H1 (cell line): Measurements from ENCODE around the gene C2CD4C. TPM values are rescaled to one million over a fixed set of nuclear protein-coding genes. Genes with fewer than 3 reads are reported as not detected.

ENCODE experiments used
- CTCF ChIA-PET: fragments of 300-600 bp; sonication (Branson Sonifier 250); formaldehyde crosslinking; loops from one replicate; lab custom pipeline; 2021; ENCODE audit not compliant: partially characterized antibody; lab: Charles Lee
- POLR2A ChIA-PET: fragments of 300-600 bp; sonication (Branson Sonifier 250); formaldehyde crosslinking; loops from one replicate; lab custom pipeline; 2021; ENCODE audit warnings: inconsistent platforms; ENCODE audit not compliant: partially characterized antibody; lab: Charles Lee
- DNase-seq, 2 experiments: peaks; one replicate each; pipeline versions ENCODE4 v3.0.0 to v3.0.0-alpha.2; 2010 to 2022; ENCODE audit warnings: low spot score in 2 of 2, low read depth in 1 of 2, mixed read lengths in 1 of 2
- FAIRE-seq: peaks from 2 replicates; lab custom pipeline; 2011; peaks lifted over from hg19 to GRCh38; lab: Jason Lieb, UNC
- H2AFZ ChIP-seq: 2 replicates; pipeline ENCODE4 v1.8.1; 2012; ENCODE audit warnings: low read length, inconsistent platforms
- H2AK5ac ChIP-seq: 2 replicates; pipeline ENCODE4 v1.6.1; 2013; ENCODE audit warnings: low read depth, low read length
- H2BK120ac ChIP-seq: replicated peaks from 2 replicates; pipeline ENCODE3; 2013; ENCODE audit warnings: low read depth, low read length, inconsistent platforms
- H2BK12ac ChIP-seq: 2 replicates; pipeline ENCODE4 v1.6.1; 2013; ENCODE audit warnings: low read depth, low read length
- H2BK15ac ChIP-seq: 2 replicates; pipeline ENCODE4 v1.6.1; 2013; ENCODE audit warnings: low read length
- H2BK20ac ChIP-seq: 2 replicates; pipeline ENCODE4 v1.6.1; 2013; ENCODE audit warnings: low read length
- H2BK5ac ChIP-seq: 2 replicates; pipeline ENCODE4 v1.6.1; 2013; ENCODE audit warnings: low read depth, low read length
- H3K14ac ChIP-seq: 2 replicates; pipeline ENCODE4 v1.6.1; 2013; ENCODE audit warnings: inconsistent platforms; ENCODE audit not compliant: insufficient read length
- H3K18ac ChIP-seq: 2 replicates; pipeline ENCODE4 v1.6.1; 2013; ENCODE audit warnings: low read length; ENCODE audit errors: extremely low read depth
- H3K23ac ChIP-seq: 2 replicates; pipeline ENCODE4 v1.6.1; 2013; ENCODE audit warnings: inconsistent platforms; ENCODE audit not compliant: insufficient read length
- H3K23me2 ChIP-seq: 2 replicates; pipeline ENCODE4 v1.6.1; 2013; ENCODE audit warnings: low read depth, low read length
- H3K27ac ChIP-seq: 2 replicates; pipeline ENCODE4 v1.6.1; 2011; ENCODE audit warnings: low read depth, low read length, inconsistent platforms
- H3K27me3 ChIP-seq, 4 experiments: replicated peaks in 1 of 4; 1 replicate in 1 of 4; 2 replicates in 3 of 4; pipeline versions ENCODE4 v1.6.1 to v1.8.1; 2011 to 2013; ENCODE audit warnings: low read length in 3 of 4, mild to moderate bottlenecking in 3 of 4, inconsistent platforms in 2 of 4, mixed read lengths in 2 of 4, moderate library complexity in 1 of 4; ENCODE audit not compliant: control insufficient read depth in 3 of 4, insufficient read depth in 3 of 4; ENCODE audit errors: extremely low read depth in 1 of 4
- H3K36me3 ChIP-seq, 4 experiments: 2 replicates each; pipeline versions ENCODE4 v1.6.1 to v1.8.1; 2011 to 2013; ENCODE audit warnings: mild to moderate bottlenecking in 4 of 4, low read length in 3 of 4, moderate library complexity in 2 of 4, control low read depth in 1 of 4, inconsistent platforms in 1 of 4; ENCODE audit not compliant: insufficient read depth in 4 of 4, control insufficient read depth in 2 of 4
- H3K4ac ChIP-seq: replicated peaks from 2 replicates; pipeline ENCODE3; 2013; ENCODE audit warnings: low read length, low read depth, mixed read lengths, inconsistent platforms; ENCODE audit not compliant: insufficient read length
- H3K4me1 ChIP-seq, 4 experiments: replicated peaks in 1 of 4; 1 replicate in 1 of 4; 2 replicates in 3 of 4; pipeline versions ENCODE4 v1.6.1 to v1.8.1; 2011 to 2013; ENCODE audit warnings: low read length in 3 of 4, inconsistent platforms in 2 of 4, mixed read lengths in 1 of 4; ENCODE audit not compliant: insufficient read depth in 4 of 4, control insufficient read depth in 3 of 4
- H3K4me2 ChIP-seq, 2 experiments: 2 replicates each; pipeline versions ENCODE4 v1.6.1 to v1.8.1; 2011 to 2013; ENCODE audit warnings: low read depth in 2 of 2, low read length in 2 of 2, control low read depth in 1 of 2, inconsistent platforms in 1 of 2, mild to moderate bottlenecking in 1 of 2; ENCODE audit not compliant: insufficient read depth in 1 of 2
- H3K4me3 ChIP-seq, 4 experiments: fragments of 200-600, 300-600 bp in 1 of 4; sonication (generic), shearing (Covaris generic), sonication (Bioruptor Twin) in 1 of 4; 2 replicates each; pipeline versions ENCODE4 v1.5.1 to v1.8.1; 2011 to 2016; ENCODE audit warnings: low read length in 4 of 4, low read depth in 3 of 4, control low read depth in 2 of 4, inconsistent platforms in 2 of 4, mild to moderate bottlenecking in 2 of 4, mixed read lengths in 1 of 4, moderate library complexity in 1 of 4; ENCODE audit not compliant: insufficient read depth in 2 of 4; ENCODE audit errors: extremely low read depth in 1 of 4
- H3K56ac ChIP-seq: replicated peaks from 2 replicates; pipeline ENCODE3; 2013; ENCODE audit warnings: low read depth, mild to moderate bottlenecking, mixed read lengths, low read length, inconsistent platforms; ENCODE audit not compliant: insufficient read length
- H3K79me1 ChIP-seq: 2 replicates; pipeline ENCODE4 v1.6.1; 2013; ENCODE audit warnings: low read depth, low read length, control low read depth
- H3K79me2 ChIP-seq, 2 experiments: 2 replicates each; pipeline versions ENCODE4 v1.6.1 to v1.8.1; 2012 to 2013; ENCODE audit warnings: low read length in 2 of 2, mild to moderate bottlenecking in 2 of 2, inconsistent platforms in 1 of 2; ENCODE audit not compliant: insufficient read depth in 2 of 2, control insufficient read depth in 1 of 2
- H3K9ac ChIP-seq, 4 experiments: replicated peaks in 1 of 4; 1 replicate in 1 of 4; 2 replicates in 3 of 4; pipeline versions ENCODE4 v1.6.1 to v1.8.1; 2011 to 2013; ENCODE audit warnings: low read depth in 3 of 4, low read length in 3 of 4, control low read depth in 2 of 4, mild to moderate bottlenecking in 2 of 4, moderate library complexity in 2 of 4, inconsistent platforms in 1 of 4; ENCODE audit errors: extremely low read depth in 1 of 4
- H3K9me3 ChIP-seq, 2 experiments: 2 replicates each; pipeline versions ENCODE4 v1.6.1 to v1.8.1; 2012 to 2013; ENCODE audit warnings: mild to moderate bottlenecking in 2 of 2, moderate library complexity in 2 of 2, control low read depth in 1 of 2, inconsistent platforms in 1 of 2, low read depth in 1 of 2, low read length in 1 of 2, mixed read lengths in 1 of 2; ENCODE audit not compliant: insufficient read depth in 2 of 2
- H4K20me1 ChIP-seq, 2 experiments: replicated peaks in 1 of 2; 2 replicates each; pipeline versions ENCODE3 to v1.8.1; 2011 to 2013; ENCODE audit warnings: inconsistent platforms in 2 of 2, low read length in 2 of 2, mild to moderate bottlenecking in 1 of 2; ENCODE audit not compliant: insufficient read depth in 2 of 2, control insufficient read depth in 1 of 2
- H4K5ac ChIP-seq: 2 replicates; pipeline ENCODE4 v1.6.1; 2013; ENCODE audit warnings: low read length, low read depth, mixed read lengths, inconsistent platforms; ENCODE audit not compliant: insufficient read length
- H4K8ac ChIP-seq: 2 replicates; pipeline ENCODE4 v1.8.0; 2013; ENCODE audit warnings: mild to moderate bottlenecking, moderate library complexity, low read length, inconsistent platforms; ENCODE audit not compliant: insufficient read depth; ENCODE audit errors: extremely low read depth
- H4K91ac ChIP-seq: replicated peaks from 2 replicates; pipeline ENCODE3; 2013; ENCODE audit warnings: low read length, mixed read lengths, inconsistent platforms; ENCODE audit not compliant: insufficient read length
- ASH2L ChIP-seq: fragments of 200-600, 300-600 bp; sonication (generic); IDR thresholded peaks from one replicate; pipeline ENCODE4 v1.7.1; 2017; ENCODE audit warnings: low read length
- CREB1 ChIP-seq: IDR thresholded peaks from 2 replicates; pipeline ENCODE4 v1.6.1; 2012; ENCODE audit warnings: inconsistent platforms
- JUN ChIP-seq: IDR thresholded peaks from 2 replicates; pipeline ENCODE4 v1.6.1; 2011; ENCODE audit warnings: low read depth, mild to moderate bottlenecking, improper control_type of control experiment, low read length
- KDM4A ChIP-seq: IDR thresholded peaks from one replicate; pipeline ENCODE4 v1.7.1; 2012; ENCODE audit warnings: low read depth, mild to moderate bottlenecking, moderate library complexity, low read length, inconsistent platforms; ENCODE audit not compliant: severe bottlenecking
- RXRA ChIP-seq: IDR thresholded peaks from 2 replicates; pipeline ENCODE4 v1.6.1; 2011; ENCODE audit warnings: low read depth, mild to moderate bottlenecking, low read length, moderate library complexity; ENCODE audit not compliant: insufficient read depth
- SAP30 ChIP-seq: fragments of 300-600 bp; sonication (generic); IDR thresholded peaks from 2 replicates; pipeline ENCODE4 v1.7.1; 2012; ENCODE audit warnings: low read length, moderate library complexity, mild to moderate bottlenecking, inconsistent platforms; ENCODE audit not compliant: insufficient read depth, insufficient replicate concordance
- WGBS, 2 experiments: shearing (Covaris generic) in 1 of 2; methylation state at CpG; one replicate each; pipeline versions ENCODE4 v1.1.6 to v1.1.7; 2013 to 2015; ENCODE audit warnings: low lambda C conversion rate in 2 of 2, mixed read lengths in 2 of 2, inconsistent platforms in 1 of 2, low coverage in 1 of 2, missing lambda C conversion rate in 1 of 2; ENCODE audit not compliant: insufficient replicate concordance in 2 of 2, insufficient coverage in 1 of 2, insufficient read length in 1 of 2; ENCODE audit errors: extremely low coverage in 1 of 2, missing lambda C conversion rate in 1 of 2; 5-methylcytosine and 5-hydroxymethylcytosine counted together
- polyA plus RNA-seq, 7 experiments: library from polyadenylated mRNA; depleted of rRNA in 3 of 7; stranded (reverse) in 5 of 7; unstranded in 2 of 7; fragments of >200 nt in 5 of 7; fragments of 200-250 nt in 2 of 7; gene quantifications; 1 replicate in 5 of 7; 2 replicates in 1 of 7; 4 replicates in 1 of 7; pipeline versions ENCODE4 v1.2.1 to v1.2.3, GENCODE V29; 2011 to 2013; ENCODE audit warnings: missing spikeins in 2 of 7, mixed read lengths in 2 of 7
- total RNA-seq: library from RNA; stranded (reverse); fragmentation: NEBNext Ultra II Directional; extraction: Animal tissue kit (Norgen Biotek cat#: 25700); gene quantifications from 2 replicates; pipeline ENCODE4 v1.2.1, GENCODE V29; 2021

Gene C2CD4C
- total and polyA plus RNA-seq, 2 of the 8 experiments (the other 6 are each of a cell fraction or from before 2014, with no cell fraction given) = 3.8 to 6.3 TPM

GRCh38 chr19:458091-459042 is 49.4 kb upstream of the C2CD4C start:
- Histone ChIP-seq H2BK15ac (no peak overlapping the region), H3K4me2 (no peak overlapping the region; a peak in 1 of 4 replicates), H2AK5ac (no peak overlapping the region), H3K18ac (no peak overlapping the region), H2BK12ac (no peak overlapping the region), H3K4me3 (no peak overlapping the region), H4K91ac (no peak overlapping the region), H2BK5ac (no peak overlapping the region), H3K23ac (no peak overlapping the region), H3K4ac (no peak overlapping the region), H3K79me1 (no peaks in the 10 kb centered on the region), H3K79me2 (no peaks in the 10 kb centered on the region), H2AFZ (no peak overlapping the region), H3K36me3 (no peaks in the 10 kb centered on the region), H3K14ac (no peak overlapping the region), H3K27ac (no peak overlapping the region), H4K5ac (no peak overlapping the region), H2BK120ac (no peak overlapping the region), H3K4me1 (peaks cover 1 to 10% (median 2%) of the 10 kb centered on the region in 4 experiments; a peak in 3 of 7 replicates), H3K23me2 (peaks cover 6% of the 10 kb centered on the region; the same call in 1 of the 2 replicates), H4K20me1 (peaks cover 0 to 2% of the 10 kb centered on the region in 2 experiments), H3K56ac (no peak overlapping the region), H3K9me3 (peaks cover 0 to 2% of the 10 kb centered on the region in 2 experiments; a peak in 1 of 4 replicates), H3K9ac (no peak overlapping the region), H4K8ac (no peak overlapping the region), H3K27me3 (peaks cover 7 to 32% (median 27%) of the 10 kb centered on the region in 4 experiments), H2BK20ac (no peak overlapping the region)
- ChIA-PET POLR2A (no interaction called here), CTCF (no interaction called here)
- DNase-seq (no peak), FAIRE-seq (no peak)
- WGBS, 2 experiments = 91% methylated on average over 24 of the region's 89 CpGs; no CpG with 5 or more reads in 1 of the 2 experiments
- TF ChIP-seq SAP30 (no peak), ASH2L (no peak), JUN (no peak), CREB1 (no peak), RXRA (no peak), KDM4A (no peak)
